Measurements from ENCODE around the gene ZP1.

Gene ZP1

DNA sequence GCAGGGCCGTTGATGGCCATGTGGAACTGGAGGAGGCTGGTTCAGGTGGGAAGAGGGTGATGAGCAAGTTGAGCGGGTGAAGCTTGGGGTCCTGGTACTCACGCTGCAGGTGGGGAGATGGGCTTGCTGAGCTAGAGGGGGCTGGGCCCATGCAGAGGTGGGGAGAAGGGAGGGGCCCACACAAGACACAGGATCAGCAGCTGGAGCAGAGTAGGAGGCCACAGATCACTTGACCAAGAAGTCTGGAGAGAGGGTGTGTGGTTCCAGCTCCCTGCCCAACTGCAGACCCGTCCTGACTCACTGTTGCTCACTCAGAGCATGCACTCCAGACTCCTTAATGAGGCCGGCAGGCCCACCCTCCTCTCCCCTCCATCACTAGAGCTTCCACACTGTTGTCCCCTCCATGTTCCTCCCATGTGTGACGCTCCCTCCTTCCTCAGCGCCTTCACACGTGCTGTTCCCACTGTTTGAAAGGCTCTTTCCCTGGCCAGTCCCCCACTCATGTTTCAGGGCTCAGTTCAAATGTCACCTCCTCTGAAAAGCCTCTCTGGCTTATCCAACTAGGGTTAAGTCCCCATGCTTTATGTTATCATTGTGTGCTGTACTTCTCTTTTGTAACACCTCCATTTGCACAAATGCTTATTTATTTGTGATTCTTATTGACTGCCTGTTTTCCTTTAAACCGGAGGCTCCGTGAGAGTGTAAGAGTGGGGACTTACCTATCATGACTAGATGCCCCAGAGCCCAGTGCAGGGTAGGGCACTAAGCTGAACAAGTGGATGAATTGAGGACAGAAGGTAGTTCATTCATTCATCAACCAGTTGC lies 23.1 kb upstream of the ZP1 start:
- no peak for DNase-seq (ENCODE audit: low spot score)

DNA sequence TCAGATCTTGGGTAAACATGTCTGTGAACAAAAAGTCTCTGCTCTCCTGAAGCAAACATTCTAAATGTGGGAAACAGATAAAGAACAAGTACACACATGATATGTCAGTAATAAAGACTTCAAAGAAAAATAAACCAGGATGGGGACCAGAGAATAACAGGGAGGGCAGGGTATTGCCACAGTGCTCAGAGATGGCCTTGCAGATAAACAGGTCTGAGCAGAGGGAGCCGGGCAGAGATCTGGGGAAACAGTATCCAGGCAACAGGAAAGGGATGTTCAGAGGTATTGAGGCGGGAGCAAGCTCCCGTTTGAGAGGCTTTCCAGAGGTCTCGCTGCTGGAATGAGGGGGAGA lies 22.5 kb upstream of the ZP1 start:
- no peak for DNase-seq (ENCODE audit: low spot score)

DNA sequence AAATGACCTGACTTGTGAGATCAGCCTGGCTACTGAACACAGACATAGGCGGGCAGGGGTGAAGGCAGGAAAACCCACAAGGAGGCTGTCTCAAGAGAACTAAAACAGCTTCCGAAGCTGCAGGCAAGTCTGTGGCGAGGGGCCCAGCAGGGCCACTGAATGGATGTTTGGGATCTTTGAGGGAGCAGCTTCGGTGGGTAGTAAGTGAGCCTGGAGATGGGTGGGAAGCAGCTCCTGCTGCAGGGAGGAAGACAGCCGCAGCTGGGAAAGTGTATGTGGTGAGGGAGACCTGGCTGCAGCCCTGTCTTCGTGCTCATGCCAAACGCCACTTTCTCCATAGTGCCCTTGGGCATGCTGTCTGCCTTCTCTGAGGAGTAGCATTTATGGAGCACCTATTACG lies 22.0 kb upstream of the ZP1 start:
- DNase-seq (ENCODE audit: low spot score) = no peak

DNA sequence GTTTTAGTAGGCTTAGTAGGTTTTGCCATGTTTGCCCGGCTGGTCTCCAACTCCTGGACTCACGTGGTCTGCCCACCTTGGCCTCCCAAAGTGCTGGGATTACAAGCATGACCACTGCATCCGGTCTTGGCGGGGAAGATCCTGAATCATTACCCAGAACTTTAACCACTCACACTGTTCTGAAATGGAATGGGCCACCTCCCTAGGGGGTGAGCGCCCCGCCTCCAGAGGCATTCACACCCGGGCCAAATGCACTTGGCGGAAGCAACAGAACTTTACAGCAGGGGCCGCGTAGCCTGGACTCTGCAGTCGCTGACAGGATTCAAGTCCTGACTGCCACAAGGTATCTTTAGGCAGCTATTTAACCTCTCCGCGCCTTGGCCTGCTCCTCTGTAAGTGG lies 20.1 kb upstream of the ZP1 start:
- DNase-seq (ENCODE audit: low spot score) = no peak

DNA sequence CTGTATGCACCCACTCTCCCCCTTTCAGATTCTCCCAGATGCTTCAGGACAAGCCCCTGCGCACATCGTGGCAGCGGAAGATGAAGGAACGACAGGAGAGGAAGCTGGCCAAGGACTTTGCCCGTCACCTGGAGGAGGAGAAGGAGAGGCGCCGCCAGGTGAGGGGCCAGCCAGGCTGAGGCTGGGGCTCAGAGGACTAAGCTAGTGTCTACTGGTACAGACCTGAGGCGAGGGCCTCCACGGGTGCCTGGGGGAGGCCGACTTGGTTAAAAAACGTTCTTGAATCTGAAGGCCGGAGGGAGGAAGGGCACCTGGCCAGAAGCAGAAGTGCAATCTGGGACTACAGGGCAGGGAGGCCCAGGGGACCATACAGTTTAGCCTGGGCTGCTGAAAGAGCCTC lies 19.4 kb upstream of the ZP1 start:
- no peak for DNase-seq (ENCODE audit: low spot score)

DNA sequence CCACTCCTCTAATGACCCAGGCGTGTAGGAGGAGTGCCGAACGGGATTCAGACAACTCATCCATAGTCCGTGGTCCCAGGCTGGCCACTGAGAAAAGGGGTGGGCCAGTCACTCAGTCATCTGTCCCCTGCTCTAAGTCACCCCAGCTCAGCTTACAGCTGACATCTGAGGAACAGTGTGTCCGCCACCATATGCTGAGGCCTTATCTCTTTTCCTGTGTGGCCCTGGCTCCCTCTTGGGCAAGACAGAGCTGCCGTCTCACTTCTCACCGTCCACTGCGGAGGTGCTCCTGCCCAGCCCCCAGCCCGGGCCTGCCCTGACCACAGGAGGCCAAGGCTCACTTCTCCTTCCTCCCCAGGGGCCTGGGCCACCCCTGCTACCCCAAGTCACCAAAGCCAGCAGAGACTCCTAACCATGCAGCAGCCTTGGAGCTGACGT lies 18.6 kb upstream of the ZP1 start:
- no peak for DNase-seq (ENCODE audit: low spot score)

DNA sequence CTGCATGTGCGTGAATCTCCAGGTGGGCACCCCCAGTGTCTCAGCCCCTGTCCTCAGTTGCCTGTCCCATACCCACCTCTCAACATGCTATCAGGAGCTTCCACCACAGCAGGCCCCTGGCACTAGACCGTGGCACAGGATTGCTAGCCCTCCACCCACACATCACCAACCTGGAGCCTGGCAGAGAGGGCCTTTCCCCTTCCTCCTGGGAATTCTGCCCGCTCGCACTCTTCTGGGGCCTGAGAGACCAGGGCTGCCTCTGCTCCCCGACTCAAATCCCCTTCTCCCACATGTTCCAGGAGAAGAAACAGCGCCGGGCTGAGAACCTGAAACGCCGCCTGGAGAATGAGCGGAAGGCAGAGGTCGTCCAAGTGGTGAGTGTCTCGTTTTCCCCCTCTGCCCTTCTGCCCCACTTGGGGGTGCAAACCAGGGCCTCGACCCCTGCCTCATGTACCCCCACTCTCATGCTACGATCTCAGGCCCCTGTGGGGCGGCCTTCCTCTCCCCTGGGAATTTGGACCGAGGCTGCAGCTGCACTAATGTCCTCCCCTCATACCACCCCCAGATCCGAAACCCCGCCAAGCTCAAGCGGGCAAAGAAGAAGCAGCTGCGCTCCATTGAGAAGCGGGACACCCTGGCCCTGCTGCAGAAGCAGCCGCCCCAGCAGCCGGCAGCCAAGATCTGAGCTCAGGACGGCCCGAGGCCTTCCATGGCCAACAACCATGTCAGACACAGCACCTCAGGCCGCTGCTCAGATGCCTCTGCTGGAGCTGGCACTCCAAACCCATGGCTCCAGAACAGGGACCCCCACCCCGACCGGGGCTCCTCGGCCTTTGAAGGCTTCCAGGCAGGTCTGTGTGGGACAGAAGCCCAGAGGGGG lies 17.5 kb upstream of the ZP1 start:
- DNase-seq (ENCODE audit: low spot score) = no peak

DNA sequence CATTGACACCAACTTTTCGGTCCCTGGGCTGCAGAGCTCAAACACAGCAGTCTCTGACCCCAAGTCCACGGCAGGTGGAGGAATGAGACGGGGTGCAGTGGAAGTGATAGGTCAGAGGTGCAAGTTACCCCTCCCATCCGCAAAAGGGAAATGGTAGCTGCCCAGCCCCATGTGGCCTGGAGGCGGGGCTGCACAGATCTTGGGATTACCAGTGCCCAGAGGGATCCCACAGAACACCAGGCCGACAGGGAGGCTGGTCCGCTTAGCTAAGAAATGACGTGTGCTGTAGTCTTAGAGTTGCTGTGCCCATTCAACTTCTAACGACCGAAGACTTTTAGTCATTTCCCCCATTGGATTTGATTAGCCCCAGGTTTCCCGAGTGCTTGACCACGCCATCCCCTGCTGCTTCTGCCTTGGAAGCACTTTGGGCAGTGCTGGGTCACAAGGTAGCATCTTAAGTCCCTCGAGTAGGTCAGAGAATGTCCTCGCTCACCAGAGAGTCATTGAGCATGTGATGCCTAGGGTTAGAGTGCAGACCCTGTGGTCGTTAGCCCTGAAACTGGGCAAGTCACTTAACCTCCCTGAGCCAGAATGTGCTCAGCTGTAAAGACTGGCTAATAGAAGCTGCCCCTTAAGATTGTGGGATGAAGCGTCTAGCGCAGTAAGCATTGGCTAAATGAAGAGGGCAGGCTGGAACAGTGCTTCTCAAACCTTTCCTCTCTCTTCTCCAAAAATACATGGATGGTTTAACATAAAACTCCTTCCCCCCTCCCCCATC lies 15.8 kb upstream of the ZP1 start:
- DNase-seq (ENCODE audit: low spot score) = no peak

DNA sequence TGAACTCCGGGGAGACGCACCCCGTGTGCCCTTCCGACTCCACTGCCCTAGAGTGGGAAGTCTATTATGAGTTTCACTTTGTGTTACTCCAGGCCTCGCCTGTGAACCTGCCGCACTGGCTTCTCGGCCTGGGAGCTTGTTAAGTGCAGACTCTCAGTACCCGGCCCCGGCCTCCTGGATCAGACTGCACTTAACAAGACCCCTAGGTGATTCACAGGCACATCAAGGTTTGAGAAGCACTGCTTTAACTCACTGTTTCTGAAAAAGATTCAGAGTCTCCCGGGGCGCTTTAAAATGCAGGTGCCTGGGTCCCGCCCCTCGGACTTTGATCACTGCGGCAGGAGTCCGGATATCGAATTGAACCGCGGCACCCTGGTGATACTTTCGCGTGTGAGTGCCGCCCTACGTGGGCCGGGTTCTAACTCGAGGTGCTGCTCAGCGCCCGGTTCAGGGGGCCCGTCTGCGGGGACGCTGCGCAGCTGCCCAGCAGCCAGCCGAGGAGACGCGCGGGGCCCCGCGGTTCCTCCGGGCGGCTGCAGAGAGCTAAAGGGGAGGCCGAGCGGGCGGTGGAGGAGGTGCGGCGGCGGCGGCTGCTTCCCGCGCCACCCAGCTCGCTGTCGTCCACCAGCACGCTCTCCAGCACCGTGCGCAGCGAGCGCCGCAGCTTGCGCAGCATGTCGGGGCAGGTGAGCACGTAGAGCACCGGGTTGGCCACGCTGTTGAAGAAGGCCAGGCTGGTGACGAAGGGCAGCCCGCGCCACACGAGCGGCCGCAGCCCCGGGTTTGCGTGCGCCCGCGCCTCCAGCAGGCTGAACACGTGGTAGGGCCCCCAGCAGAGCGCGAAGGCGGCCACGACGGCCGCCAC lies 15.0 kb upstream of the ZP1 start:
- no peak for DNase-seq (ENCODE audit: low spot score)

DNA sequence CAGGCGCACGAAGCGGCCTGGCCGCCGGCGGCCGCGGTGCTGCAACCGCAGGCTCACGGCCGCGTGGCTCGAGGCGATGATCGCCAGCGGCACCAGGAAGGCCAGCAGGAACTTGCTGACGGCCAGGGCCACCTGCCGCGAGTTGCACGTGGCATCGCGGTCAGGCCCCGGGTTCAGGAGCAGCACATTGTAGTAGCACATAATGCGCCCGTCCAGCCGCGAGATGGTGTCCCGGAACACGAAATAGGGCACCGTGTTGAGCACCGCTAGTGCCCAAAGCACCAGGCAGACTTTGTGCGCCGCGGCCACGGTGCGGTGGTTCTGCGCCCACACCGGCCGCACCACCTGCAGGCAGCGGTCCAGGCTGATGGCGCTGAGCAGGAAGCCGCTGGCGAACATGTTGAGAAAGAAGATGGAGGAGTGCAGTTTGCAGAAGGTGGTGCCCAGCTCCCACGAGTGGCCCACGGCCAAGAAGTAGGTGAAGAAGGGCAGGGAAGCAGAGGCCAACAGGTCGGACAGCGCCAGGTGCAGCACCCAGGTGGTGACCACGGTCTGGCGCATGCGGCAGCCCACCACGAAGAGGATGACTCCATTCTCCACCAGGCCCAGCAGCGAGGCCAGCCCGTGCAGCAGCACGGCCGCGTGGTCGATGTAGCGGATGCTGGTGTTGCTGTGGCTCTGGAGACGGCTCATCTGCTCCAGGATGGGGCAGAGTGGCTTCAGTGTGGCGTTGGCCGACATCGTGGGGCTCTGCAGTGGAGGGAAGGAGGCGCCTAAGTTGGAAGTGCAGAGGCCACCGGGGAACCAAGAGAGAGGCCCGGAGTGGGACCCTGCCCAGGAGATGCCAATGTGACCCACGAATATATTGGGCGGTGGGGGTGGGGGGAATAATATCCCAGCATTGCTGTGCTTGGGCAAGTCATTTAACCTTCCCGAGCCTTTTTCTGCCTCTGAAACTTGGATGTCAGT lies 14.1 kb upstream of the ZP1 start:
- no peak for DNase-seq (ENCODE audit: low spot score)

DNA sequence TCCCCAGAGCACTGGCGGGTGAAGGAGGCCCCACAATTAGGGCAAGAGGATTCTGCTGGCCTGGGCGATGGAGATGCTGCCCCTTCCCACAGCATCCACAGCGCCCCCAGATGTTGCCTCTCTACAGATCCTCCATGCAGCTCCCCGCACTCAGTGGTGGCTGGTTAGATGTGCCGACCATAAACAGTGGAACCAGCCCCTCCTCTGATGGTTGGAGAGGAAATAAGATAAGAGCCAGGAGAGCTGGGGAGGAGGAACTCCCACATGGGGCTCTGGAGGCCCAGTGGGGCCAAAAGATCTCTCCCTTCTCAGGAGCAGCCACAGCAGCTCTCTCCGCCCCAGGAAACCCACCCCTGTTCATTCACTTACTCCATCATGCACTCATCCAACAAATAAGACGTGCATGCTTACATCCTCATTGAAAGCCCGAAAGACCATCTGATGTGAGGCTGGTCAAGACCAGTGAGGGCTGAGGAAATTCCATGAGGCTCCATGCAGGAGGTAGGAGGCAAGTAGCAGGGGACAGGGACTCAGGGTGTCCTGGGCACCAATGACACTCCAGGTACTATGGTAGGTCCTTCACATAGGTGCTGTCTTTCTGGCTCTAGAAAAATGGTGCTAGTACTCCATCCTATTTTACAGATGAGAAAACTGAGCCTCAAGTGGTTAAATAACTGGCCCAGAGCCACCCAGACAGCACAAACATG lies 13.0 kb upstream of the ZP1 start:
- no peak for DNase-seq (ENCODE audit: low spot score)

DNA sequence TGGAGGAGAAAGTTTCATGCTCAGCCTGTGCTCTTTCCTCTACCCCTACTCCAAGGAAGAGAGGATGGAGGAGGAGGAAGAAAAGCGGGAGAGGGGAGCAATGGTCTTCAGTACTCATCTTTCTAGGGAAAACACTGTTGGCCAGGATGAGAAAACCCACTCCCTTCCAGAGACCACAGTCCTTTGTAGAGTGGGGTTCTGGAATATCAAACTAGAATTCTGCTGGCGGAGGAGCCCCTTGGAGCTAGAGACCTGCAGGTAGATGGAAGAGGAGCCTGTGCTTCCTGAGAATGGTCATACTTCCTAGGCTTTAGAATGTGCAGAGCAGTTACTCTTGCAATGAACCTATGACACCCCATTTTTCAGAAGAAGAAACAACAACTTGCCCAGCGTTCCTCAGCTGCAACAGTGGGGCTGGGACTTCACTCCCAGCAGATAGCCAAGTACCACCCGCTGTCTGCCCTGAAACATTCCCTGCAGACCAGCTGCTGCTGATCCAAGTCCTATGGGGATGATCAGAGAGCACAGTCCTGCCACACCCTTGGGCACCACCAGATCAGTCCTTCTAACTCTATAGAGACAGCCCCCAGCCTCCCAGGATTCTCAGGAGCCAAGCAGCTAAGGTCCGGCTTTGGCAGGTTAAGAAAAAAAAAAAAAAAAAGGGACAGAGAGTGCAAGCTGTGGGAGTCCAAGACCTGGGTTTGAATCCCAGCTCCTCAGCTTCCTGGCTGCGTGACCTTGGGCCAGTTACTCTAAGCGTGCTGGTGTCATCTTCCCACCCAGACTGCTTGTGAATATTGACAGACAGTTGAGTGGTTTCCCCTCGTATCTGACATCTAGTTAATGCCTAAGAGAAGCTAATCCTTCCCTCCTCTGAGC lies 12.3 kb upstream of the ZP1 start:
- DNase-seq (ENCODE audit: low spot score) = no peak

DNA sequence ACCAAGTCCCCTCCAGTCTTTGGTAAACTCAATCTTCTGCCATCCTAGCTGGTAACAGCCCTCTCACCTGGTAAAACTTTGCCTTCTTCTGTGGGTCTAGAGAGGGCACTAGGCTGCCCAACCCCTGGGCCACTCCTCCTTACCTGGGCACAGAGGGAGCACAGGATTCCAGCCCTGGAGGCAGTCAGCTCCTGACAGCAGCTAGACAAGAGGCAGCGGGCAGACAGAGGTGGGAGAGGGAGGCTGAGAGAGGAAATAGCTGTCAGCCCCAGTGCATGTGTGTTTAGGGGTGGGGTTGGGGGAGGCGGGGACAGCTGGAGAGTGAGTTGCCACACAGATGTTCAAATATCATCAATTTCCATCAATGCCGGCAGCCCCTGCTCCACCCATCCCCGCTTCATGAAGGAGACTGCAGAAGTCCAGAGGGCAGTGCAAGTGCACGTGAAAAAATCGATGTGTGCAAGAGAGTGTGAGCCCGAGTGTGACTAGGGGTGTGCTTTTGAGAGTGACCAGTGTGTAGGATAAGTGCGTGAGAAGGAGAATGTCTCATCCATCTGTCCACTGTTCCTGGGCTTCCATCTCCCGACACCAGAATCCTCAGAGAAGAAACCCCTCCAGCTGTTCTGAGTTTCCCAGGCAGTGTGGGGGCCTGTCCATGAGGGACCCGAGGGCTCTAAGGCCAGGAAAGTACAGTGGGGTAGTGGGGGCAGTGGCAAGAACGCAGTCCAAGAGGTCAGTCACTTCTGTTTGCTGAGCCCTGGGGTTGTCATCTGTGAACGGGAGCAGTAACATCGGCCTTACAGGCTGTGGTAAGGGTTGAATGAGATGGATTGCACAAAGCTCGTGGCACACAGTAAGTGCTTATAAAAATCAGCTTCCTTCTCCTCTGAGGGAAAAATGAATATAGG lies 11.4 kb upstream of the ZP1 start, which contains the start of gene PTGDR2:
Gene PTGDR2, minus strand, starts transcription at position 225 of the 908 bp plus-strand sequence. CDS start 2,228 bp downstream, outside the sequence.
- DNase-seq (ENCODE audit: low spot score) = no peak

DNA sequence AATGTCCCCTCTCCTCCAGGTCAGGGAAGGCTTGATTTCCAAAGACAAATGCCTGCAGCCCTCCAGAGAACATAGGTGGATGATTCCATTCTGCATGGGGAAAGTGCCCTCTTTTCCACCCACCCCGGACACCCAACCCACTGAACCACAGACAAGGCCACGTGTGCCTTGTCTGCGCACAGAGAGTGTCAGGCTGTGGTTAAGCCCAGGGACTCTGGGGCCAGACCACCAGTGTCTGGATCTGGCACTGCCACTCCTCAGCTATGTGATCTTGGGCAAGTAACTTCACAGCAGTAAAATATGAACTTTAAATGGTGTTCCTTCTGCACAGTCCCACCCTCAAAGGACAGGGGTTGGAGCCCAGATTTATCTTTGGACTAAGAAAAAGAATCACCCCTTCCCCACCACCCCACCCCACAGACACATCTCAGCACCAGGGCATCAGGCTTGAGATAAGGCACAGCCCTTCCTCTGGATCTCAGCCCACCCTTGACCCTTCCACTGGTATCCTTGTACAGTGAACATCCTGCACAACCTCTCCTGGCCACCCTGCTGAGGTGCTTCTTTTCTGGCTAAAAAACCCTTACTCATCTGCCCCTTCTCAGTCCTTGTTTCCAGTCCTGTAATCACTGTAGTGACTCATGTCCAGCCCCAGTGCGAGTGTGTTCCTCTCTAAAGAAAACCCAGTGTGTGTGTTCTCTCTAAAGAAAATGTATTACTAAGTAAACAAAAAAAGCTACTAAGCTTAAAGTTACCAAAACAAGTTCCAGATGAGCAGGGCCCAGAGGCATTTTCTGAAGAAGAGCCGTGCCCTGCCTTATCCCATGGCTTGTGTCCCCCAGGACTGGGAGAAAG lies 9.7 kb upstream of the ZP1 start:
- no peak for DNase-seq (ENCODE audit: low spot score)

DNA sequence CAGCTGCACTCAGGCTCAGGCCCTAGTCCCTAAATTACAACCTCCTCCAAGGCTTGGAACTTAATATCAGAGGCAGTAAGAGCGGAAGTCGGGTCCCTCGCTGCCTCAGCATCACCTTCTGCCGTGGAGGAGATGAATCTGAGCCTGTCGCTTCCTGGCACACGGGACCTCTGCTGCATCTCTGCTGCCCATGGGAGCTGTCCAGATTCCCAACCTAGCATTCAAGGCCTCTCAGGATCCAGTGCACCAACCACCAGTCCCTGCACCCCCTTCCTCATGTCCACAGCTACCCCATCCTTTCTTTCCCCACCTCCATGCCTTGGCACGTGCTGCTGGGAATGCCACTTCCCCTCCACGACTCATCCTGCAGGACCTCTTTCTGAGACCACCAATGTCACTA lies 9.1 kb upstream of the ZP1 start:
- DNase-seq (ENCODE audit: low spot score) = no peak

DNA sequence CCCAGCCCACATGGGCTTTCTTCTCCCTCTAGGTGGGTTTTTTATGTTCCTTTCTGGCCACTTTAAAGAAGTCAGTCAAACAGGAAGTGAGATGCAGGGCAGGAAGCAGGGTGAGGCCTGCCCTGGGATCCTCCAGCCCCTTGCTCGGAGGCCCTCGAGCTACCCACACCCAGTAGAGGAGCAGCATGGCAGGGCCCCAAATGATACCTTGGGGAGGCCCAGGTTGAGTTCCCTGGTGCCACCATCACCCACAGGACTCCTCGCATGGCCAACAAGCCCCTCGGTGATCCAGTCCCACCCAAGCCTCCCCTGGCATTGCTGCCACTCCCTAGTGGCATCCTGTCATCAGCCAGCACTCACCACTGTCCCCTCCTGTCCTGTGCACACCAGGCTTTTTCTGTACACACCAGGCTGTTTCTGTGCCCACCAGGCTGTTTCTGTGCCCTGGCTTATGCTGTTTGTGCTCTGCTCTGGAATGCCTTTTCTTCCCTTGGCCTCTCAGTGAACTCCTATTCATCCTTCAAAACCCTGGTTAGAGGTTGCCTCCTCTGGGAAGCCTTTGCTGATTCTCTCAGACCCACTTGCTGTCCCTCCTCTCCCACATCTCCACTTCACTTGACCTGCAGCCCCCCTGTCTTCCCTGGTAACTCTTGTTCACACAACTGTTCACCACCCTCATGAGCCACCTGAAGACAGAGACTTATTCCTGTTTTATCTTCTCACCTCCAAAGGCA lies 8.4 kb upstream of the ZP1 start:
- no peak for DNase-seq (ENCODE audit: low spot score)

Measured in hematopoietic multipotent progenitor cell treated with erythropoietin and hydrocortisone succinate and interleukin-3 and kit ligand, for 17 days (in vitro differentiated cells).